HG02943 (cell line): ENCODE results near the gene KLF8.

Experiments used
- ATAC-seq: cut with Tn5 transposase; IDR thresholded peaks from one replicate; pipeline ENCODE4 v1.9.1; 2021; ENCODE audit warnings: mild to moderate bottlenecking, low read depth, moderate library complexity; ENCODE audit not compliant: unreplicated experiment

KLF8 gene

GRCh38 chrX:56308726-56309125, 76.6 kb downstream of the KLF8 start:
- no peak for ATAC-seq

- ATAC-seq = no peak
Measured at GRCh38 chrX:56309881-56310280, 77.7 kb downstream of the KLF8 start.

- no peak for ATAC-seq
Measured at GRCh38 chrX:56310581-56310980, 78.4 kb downstream of the KLF8 start.

- ATAC-seq = no peak
Measured at GRCh38 chrX:56313308-56313707, 81.2 kb downstream of the KLF8 start.

- ATAC-seq = no peak
Measured at GRCh38 chrX:56314334-56314733, 82.2 kb downstream of the KLF8 start.

- ATAC-seq = no peak
Measured at GRCh38 chrX:56318076-56318475, 85.9 kb downstream of the KLF8 start.

GRCh38 chrX:56319165-56319564, 87.0 kb downstream of the KLF8 start:
- no peak for ATAC-seq
